NCI-H69 (cell line): ENCODE results near the gene C10orf90.

Experiments used
- DNase-seq: peaks from one replicate; lab custom pipeline; 2025; lab: John Stamatoyannopoulos, UW

The C10orf90 gene

GRCh38 chr10:126459032-126459831 lies 211.3 kb downstream of the C10orf90 start:
- no peak for DNase-seq

GRCh38 chr10:126458466-126458865 lies 212.0 kb downstream of the C10orf90 start:
- DNase-seq, result no peak

GRCh38 chr10:126456632-126457031 lies 213.9 kb downstream of the C10orf90 start:
- DNase-seq, result no peak

DNA sequence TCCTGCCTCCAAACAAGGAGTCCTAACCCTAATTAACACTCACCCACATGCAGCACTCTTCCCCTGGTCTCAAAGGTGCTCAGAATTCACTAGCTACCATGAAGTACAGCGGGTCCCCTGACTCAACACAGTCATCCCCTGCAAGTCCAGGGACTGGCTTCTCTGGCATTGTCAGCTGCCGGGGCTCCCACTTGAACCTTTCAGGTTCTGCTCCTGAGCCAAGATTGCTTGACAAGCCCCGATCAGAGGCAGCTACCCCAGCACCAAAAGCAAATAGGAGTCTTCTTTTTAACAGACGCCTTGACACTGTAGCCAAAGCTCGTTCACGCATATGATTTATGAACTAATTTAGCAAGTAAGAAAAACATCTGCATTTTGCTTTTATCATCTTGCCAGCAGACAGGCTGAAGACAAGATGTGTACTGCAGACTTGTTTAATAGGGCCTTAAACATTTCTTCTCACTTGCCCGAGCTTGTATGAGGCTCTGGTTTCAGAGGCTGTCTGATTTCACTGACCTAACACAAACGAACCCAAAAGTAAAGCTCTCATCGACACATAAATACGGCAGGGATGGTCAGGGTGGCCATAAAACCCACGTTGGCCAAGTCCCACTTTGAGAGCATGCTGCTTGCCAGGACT lies 214.6 kb downstream of the C10orf90 start:
- DNase-seq, result no peak

DNA sequence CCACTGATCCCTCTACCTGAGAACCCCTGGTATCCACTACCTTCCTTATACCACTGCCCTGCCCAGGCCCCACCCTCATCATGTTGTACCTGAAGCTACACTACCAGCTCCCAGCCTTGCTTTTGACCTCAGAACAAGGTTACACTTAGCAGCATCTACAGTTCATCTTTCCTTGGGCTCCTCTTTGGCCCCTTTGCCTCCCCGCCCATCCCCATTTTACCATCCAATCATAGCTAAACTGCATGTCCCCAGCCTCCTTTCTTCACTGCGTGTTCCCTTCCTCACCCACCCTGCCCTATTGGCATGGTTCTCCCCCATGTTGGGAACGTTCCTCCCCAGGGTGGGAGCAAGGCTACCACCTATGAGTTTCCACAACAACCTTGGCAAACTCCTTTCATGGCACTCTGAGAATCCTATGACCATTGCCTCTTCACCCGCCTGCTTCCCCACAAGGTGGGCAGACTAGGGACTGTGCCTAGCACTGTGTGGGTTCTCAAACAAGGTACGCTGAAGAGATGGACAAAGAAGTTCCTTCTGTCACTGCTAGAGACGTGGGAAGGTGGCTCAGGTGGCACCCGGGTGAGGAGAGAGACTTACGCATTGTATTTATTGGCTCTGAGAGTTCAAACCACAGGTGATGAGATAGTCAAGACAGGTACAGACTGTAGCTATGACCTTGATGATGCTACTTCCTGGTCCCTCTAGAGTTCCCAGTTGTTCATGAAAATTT lies 215.3 kb downstream of the C10orf90 start:
- DNase-seq, result no peak

GRCh38 chr10:126454045-126454751 lies 216.3 kb downstream of the C10orf90 start:
- DNase-seq, result no peak

DNA sequence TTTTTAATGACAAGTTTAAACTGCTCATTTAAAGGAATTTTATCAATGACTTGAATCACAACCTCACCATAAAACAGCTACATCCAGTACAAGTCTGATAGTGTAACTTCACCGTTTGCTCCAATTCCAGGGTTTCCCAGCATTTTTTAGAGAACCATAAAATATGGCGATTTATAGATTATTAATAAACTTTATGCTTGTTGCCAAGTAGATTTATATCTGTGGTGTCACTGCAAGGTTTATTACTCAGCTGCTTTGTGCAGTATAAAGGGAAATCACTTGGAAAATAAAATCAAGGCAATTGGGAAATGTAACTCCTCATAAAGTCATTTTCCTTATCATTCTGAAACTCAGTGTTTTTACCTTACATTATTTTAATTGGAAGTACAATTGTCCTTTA lies 218.2 kb downstream of the C10orf90 start:
- DNase-seq, result no peak

DNA sequence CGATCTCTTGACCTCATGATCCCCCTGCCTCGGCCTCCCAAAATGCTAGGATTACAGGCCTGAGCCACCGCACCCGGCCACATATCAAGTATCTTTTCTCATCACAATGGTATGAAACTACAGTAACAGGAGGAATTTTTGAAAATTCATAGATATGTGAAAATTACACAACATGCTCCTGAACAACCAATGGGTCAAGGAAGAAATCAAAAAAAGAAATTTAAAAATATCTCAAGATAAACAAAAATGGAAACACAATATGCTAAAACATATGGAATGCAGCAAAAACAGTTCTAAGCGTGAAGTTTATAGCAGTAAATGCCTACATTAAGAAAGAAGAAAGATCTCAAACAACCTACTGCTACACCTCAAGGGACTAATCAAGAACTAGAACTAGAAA lies 222.4 kb downstream of the C10orf90 start:
- DNase-seq, result no peak

GRCh38 chr10:126439942-126440341 lies 230.6 kb downstream of the C10orf90 start:
- no peak for DNase-seq

DNA sequence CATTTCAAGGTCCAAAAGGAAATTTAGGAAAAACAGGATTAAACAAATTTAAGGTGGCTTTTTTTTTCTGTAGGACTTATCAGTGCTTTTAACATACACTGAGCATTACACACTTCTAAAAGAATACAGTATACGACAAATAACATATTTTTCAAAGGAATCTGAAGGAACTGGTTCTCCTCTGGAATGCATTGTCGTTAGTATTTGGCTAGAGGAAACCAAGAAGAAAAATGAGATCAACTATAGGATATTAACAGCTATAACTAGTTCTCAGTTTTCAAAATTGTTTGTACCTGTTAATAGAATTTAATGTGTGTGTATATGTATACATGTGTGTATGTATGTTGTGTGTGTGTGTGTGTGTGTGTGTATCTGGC lies 232.1 kb downstream of the C10orf90 start:
- no peak for DNase-seq

DNA sequence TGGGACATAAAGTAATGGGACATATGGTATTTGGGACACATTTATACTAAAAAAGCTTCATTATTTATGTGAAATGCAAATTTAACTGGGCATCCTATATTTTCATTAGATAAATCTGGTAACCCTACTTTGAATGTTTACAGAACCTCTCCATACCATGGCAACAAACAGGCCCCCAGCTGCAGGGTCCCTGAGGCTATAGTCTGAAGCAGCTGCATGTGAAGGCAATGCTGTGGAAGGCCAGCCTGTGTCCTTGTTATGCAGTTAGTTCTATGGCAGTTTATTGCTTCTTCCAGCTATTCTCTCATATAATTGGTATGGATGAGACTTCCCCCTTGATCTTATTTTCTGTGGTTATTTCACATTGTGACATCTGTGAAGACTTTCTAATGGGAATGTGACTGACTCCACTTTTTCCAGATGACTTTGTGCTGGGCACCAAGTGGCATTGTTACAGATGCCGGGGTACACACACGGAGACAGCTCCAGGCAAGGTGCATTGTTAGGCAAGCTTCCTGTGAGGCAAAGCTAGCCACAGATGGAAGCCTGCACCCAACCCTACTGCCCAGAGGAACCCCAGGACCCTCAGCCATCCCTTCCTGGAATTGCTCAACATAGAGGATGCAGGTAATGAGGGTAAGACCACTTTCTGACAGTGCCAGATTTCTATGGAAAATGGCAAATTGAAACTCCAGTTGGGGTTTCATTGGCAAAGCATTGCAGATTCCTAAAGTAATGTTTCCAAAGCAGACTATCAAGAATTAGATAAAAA lies 232.7 kb downstream of the C10orf90 start:
- peak; percentile 11 for DNase-seq

- no peak for DNase-seq
These were observed 236.3 kb downstream of the C10orf90 start for GRCh38 chr10:126434235-126434634.

GRCh38 chr10:126433351-126433750 lies 237.1 kb downstream of the C10orf90 start:
- DNase-seq, result no peak

DNA sequence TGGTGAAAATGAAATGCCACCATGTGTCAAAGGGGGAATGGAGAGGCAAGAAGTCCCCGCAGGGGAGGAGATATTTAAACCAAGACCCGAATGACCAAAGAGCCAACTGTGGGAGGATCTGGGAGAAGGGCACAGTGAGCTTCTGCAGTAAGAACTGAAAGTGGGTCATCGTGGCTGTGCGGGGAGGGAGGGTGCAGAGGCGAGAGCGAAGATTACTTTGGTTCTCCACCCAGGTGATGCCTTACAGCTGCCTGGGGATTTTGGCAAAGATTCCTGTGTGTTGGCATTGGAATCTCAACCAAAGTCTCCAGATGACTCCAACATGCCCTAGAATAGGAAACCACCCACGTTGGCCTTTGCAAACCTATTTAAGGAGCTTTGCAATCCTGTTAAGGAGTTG lies 238.0 kb downstream of the C10orf90 start:
- DNase-seq, result no peak

- no peak for DNase-seq
These were observed 238.7 kb downstream of the C10orf90 start for GRCh38 chr10:126431816-126432215.

GRCh38 chr10:126430512-126430911 lies 240.0 kb downstream of the C10orf90 start:
- DNase-seq, result peak; percentile 52

DNA sequence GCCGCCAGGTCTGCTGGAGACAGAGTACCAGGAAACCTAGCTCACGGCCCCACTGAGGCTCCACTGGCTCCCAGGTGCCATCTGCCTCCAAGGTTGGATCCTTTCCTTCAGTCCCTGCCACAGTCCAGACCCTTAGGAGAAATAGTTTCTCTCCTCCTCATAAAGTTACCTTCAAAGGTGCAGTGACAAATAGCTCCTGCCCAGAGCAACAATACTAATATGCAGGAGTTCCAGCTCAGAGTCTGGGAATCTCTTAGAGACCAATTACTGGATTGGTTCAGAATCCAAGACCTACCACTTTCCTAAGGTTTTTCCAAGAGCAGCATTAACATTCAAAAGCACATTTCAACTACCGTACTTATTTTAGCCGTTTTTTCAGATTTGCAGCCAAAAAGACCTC lies 241.2 kb downstream of the C10orf90 start:
- no peak for DNase-seq

DNA sequence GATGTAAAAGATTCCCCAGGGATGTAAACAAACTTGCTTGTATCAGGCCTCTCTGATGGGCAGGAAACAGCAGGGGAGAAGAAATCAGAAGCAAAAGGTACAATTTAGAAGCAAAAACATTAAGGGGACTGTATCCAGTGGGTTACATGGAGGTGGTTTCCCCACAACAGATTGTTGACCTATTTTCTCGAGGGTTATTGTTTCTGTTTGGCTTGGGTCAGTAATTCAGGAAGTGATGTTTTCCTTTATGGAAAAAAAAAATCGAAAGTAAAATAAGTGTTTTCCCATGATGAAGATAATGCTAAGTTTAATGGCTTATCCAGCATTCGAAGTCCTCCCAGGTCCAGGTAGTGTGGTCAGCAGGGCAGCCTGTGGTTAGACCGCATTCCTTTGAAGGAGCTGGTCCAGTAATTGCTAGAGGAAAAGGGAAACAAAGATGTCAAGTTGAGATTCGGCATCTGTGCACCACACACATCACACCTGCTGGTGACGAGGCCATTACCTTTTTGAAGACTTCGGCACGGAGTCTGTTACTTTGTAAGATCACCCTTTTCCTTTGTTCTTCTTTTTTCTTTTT lies 244.9 kb downstream of the C10orf90 start:
- no peak for DNase-seq

DNA sequence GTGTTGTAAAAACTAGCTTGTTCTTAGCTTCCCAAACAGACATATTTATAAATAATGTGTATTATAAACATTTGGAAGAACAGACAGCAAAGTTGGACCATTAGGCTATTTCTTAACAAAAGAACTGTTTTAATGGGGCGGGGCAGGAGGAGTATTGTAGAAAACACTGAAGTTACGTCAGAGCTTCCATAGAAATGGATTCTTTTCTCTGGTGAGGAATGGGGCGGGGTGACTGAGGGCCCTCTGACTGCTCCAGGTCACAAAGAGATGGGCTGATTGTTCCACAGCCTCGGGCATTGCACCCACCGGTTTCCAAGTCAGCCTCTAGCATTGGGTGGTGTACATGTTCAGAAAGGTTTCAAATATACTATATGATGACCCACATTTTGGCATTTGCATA lies 245.5 kb downstream of the C10orf90 start:
- DNase-seq, result no peak

GRCh38 chr10:126423732-126424491 lies 246.6 kb downstream of the C10orf90 start:
- peak; percentile 8 for DNase-seq
